ENCODE data around the gene C5AR1. TPM values are rescaled to one million over a fixed set of nuclear protein-coding genes. Genes with fewer than 3 reads are reported as not detected.

C5AR1 gene
- polyA plus RNA-seq, 1 of the 3 experiments (the other 2 are of a cell fraction) = 1.2 TPM

DNA sequence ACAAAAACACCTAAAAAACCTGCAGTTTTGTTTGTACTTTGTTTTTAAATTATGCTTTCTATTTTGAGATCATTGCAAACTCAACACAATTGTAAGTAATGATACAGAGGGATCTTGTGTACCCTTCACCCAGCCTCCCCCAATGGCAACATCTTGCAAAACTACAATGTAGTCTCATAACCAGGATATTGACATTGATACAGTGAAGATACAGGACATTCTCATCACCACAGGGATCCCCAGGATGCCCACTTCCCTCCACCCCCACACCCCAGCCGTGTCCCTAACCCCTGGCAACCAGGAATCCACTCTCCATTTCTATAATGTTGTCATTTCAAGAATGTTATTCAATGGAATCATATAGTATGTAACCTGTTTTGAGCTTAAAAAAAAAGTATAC is 12.0 kb downstream of the C5AR1 start (continued):
- TF ChIP-seq, protein P1, sequence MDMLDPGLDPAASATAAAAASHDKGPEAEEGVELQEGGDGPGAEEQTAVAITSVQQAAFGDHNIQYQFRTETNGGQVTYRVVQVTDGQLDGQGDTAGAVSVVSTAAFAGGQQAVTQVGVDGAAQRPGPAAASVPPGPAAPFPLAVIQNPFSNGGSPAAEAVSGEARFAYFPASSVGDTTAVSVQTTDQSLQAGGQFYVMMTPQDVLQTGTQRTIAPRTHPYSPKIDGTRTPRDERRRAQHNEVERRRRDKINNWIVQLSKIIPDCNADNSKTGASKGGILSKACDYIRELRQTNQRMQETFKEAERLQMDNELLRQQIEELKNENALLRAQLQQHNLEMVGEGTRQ (IDR thresholded peaks at IDR 0.05; ENCODE audit: borderline replicate concordance, low read depth, low read length) = no peak
- TF ChIP-seq TCF12 (IDR thresholded peaks at IDR 0.05) = no peak
- TF ChIP-seq EZH2phosphoT487 (IDR thresholded peaks at IDR 0.05; ENCODE audit: borderline replicate concordance, low read depth) = no peak
- TF ChIP-seq FOXM1 (IDR thresholded peaks at IDR 0.05; ENCODE audit: low read depth) = no peak
- no peak for TF ChIP-seq JUND (IDR thresholded peaks at IDR 0.05)
- TF ChIP-seq, protein P2, sequence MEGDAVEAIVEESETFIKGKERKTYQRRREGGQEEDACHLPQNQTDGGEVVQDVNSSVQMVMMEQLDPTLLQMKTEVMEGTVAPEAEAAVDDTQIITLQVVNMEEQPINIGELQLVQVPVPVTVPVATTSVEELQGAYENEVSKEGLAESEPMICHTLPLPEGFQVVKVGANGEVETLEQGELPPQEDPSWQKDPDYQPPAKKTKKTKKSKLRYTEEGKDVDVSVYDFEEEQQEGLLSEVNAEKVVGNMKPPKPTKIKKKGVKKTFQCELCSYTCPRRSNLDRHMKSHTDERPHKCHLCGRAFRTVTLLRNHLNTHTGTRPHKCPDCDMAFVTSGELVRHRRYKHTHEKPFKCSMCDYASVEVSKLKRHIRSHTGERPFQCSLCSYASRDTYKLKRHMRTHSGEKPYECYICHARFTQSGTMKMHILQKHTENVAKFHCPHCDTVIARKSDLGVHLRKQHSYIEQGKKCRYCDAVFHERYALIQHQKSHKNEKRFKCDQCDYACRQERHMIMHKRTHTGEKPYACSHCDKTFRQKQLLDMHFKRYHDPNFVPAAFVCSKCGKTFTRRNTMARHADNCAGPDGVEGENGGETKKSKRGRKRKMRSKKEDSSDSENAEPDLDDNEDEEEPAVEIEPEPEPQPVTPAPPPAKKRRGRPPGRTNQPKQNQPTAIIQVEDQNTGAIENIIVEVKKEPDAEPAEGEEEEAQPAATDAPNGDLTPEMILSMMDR (IDR thresholded peaks at IDR 0.05) = no peak
- TF ChIP-seq RAD21 (IDR thresholded peaks at IDR 0.05; ENCODE audit: low read length) = no peak
- no peak for TF ChIP-seq TEAD4 (IDR thresholded peaks at IDR 0.05; ENCODE audit: borderline replicate concordance, insufficient read depth)
- TF ChIP-seq, protein P3, sequence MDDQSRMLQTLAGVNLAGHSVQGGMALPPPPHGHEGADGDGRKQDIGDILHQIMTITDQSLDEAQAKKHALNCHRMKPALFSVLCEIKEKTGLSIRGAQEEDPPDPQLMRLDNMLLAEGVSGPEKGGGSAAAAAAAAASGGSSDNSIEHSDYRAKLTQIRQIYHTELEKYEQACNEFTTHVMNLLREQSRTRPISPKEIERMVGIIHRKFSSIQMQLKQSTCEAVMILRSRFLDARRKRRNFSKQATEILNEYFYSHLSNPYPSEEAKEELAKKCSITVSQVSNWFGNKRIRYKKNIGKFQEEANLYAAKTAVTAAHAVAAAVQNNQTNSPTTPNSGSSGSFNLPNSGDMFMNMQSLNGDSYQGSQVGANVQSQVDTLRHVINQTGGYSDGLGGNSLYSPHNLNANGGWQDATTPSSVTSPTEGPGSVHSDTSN (IDR thresholded peaks at IDR 0.05) = no peak
- TF ChIP-seq MXI1 (IDR thresholded peaks at IDR 0.05; ENCODE audit: low read depth, low read length) = no peak

DNA sequence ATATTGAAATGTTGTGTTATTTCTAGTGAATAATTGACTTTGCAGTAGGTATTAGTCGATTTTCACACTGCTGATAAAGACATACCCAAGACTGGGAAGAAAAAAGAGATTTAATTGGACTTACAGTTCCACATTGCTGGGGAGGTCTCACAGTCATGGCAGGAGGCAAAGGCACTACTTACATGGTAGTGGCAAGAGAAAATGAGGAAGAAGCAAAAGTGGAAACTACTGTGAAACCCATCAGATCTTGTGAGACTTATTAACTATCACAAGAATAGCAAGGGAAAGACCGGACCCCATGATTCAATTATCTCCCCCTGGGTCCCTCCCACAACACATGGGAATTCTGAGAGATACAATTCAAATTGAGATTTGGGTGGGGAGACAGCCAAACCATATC is 12.4 kb downstream of the C5AR1 start:
- ChIA-PET POLR2A (no interaction called here), CTCF (interaction anchor here (1.9 kb wide), 1 partner anchor 69 kb away, joined by 5 read pairs; no protein-coding TSS in a partner anchor)
- no peak overlapping the region for H3K27ac ChIP-seq (ENCODE audit: low read depth in 2 of 2, low read length in 1 of 2)
- no peaks in the 10 kb centered on the region for H3K4me1 ChIP-seq (ENCODE audit: control insufficient read depth in 1 of 2, insufficient read depth in 2 of 2, low read depth in 1 of 2, low read length in 1 of 2)
- H3F3A ChIP-seq (replicated peaks; ENCODE audit: insufficient read depth) = no peaks in the 10 kb centered on the region
- no peak for DNase-seq
- no peaks in the 10 kb centered on the region for H3K27me3 ChIP-seq (ENCODE audit: insufficient read depth)
- H3K36me3 ChIP-seq (replicated peaks in 1 of 2; ENCODE audit: control insufficient read depth in 1 of 2, insufficient read depth in 2 of 2, low read length in 1 of 2) = no peaks in the 10 kb centered on the region
- no peaks in the 10 kb centered on the region for H3K9me3 ChIP-seq
- no peaks in the 10 kb centered on the region for H3K79me2 ChIP-seq (ENCODE audit: insufficient read depth)
- H3K4me2 ChIP-seq = no peak overlapping the region
- H4K20me1 ChIP-seq (ENCODE audit: insufficient read depth) = no peaks in the 10 kb centered on the region
- H3K4me3 ChIP-seq (ENCODE audit: low read depth in 2 of 2, low read length in 1 of 2) = no peak overlapping the region
- H3K9me2 ChIP-seq = no peaks in the 10 kb centered on the region
- no peak overlapping the region for H2AFZ ChIP-seq (ENCODE audit: low read depth)
- H3K9ac ChIP-seq = no peak overlapping the region
- 15% methylated on average over 2 of the region's 2 CpGs for WGBS (ENCODE audit: low lambda C conversion rate)
- no peak for TF ChIP-seq RXRA (IDR thresholded peaks at IDR 0.05; ENCODE audit: borderline replicate concordance, low read depth)
- no peak for TF ChIP-seq RAD21 (IDR thresholded peaks at IDR 0.05; ENCODE audit: low read length)
- no peak for TF ChIP-seq GATA2 (CRISPR knock-in tag; IDR thresholded peaks at IDR 0.05)
- TF ChIP-seq FOXJ3 (CRISPR knock-in tag; IDR thresholded peaks at IDR 0.05) = no peak
- no peak for TF ChIP-seq CHD2 (IDR thresholded peaks at IDR 0.05; ENCODE audit: low read length, partially characterized antibody)
- TF ChIP-seq, protein P4, sequence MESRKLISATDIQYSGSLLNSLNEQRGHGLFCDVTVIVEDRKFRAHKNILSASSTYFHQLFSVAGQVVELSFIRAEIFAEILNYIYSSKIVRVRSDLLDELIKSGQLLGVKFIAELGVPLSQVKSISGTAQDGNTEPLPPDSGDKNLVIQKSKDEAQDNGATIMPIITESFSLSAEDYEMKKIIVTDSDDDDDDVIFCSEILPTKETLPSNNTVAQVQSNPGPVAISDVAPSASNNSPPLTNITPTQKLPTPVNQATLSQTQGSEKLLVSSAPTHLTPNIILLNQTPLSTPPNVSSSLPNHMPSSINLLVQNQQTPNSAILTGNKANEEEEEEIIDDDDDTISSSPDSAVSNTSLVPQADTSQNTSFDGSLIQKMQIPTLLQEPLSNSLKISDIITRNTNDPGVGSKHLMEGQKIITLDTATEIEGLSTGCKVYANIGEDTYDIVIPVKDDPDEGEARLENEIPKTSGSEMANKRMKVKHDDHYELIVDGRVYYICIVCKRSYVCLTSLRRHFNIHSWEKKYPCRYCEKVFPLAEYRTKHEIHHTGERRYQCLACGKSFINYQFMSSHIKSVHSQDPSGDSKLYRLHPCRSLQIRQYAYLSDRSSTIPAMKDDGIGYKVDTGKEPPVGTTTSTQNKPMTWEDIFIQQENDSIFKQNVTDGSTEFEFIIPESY (IDR thresholded peaks at IDR 0.05; ENCODE audit: borderline replicate concordance, low read depth) = no peak
- TF ChIP-seq, protein P5, sequence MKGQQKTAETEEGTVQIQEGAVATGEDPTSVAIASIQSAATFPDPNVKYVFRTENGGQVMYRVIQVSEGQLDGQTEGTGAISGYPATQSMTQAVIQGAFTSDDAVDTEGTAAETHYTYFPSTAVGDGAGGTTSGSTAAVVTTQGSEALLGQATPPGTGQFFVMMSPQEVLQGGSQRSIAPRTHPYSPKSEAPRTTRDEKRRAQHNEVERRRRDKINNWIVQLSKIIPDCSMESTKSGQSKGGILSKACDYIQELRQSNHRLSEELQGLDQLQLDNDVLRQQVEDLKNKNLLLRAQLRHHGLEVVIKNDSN (IDR thresholded peaks at IDR 0.05; ENCODE audit: borderline replicate concordance, low read depth) = no peak
- TF ChIP-seq RFX5 (IDR thresholded peaks at IDR 0.05; ENCODE audit: low read length) = no peak
- TF ChIP-seq, protein P3 (IDR thresholded peaks at IDR 0.05) = no peak
- TF ChIP-seq MEF2A (IDR thresholded peaks at IDR 0.05; ENCODE audit: borderline replicate concordance, low read depth) = no peak
- TF ChIP-seq, protein P2 (IDR thresholded peaks at IDR 0.05) = no peak
- TF ChIP-seq RCOR1 (IDR thresholded peaks at IDR 0.05; ENCODE audit: low read length) = no peak
- TF ChIP-seq, protein P1 (IDR thresholded peaks at IDR 0.05; ENCODE audit: borderline replicate concordance, low read depth, low read length) = no peak
- no peak for TF ChIP-seq POLR2AphosphoS5 (IDR thresholded peaks at IDR 0.05; ENCODE audit: low read depth, low read length)

All from SK-N-SH (cell line).